Liver (tissue), 9 donors: Measurements from ENCODE around the gene PARL. TPM values are rescaled to one million over a fixed set of nuclear protein-coding genes. Genes with fewer than 3 reads are reported as not detected.

Experiments used
- DNase-seq: peaks from one replicate; pipeline ENCODE4 v3.0.0-alpha.2; 2017; ENCODE audit warnings: low spot score
- H3K27ac ChIP-seq, 2 donors: one replicate each; pipeline ENCODE4 v1.7.0; 2013; ENCODE audit warnings: inconsistent platforms in 2 of 2, low read length in 2 of 2, control low read depth in 1 of 2, low read depth in 1 of 2, mild to moderate bottlenecking in 1 of 2
- H3K27me3 ChIP-seq, 4 donors: one replicate each; pipeline versions ENCODE4 v1.6.1 to v1.7.0; 2013; ENCODE audit warnings: low read length in 3 of 4, inconsistent platforms in 1 of 4, mild to moderate bottlenecking in 1 of 4, moderate library complexity in 1 of 4; ENCODE audit not compliant: control insufficient read depth in 4 of 4, insufficient read depth in 4 of 4
- H3K36me3 ChIP-seq, 4 donors: one replicate each; pipeline versions ENCODE4 v1.6.1 to v1.7.0; 2013; ENCODE audit warnings: low read length in 3 of 4, mild to moderate bottlenecking in 3 of 4, low read depth in 1 of 4, moderate library complexity in 1 of 4; ENCODE audit not compliant: control insufficient read depth in 4 of 4, insufficient read depth in 3 of 4
- H3K4me1 ChIP-seq, 4 donors: one replicate each; pipeline versions ENCODE4 v1.6.1 to v1.7.0; 2013; ENCODE audit warnings: low read length in 3 of 4, mild to moderate bottlenecking in 3 of 4, moderate library complexity in 1 of 4; ENCODE audit not compliant: control insufficient read depth in 4 of 4, insufficient read depth in 4 of 4
- H3K4me3 ChIP-seq, 3 donors: one replicate each; pipeline versions ENCODE4 v1.6.1 to v1.7.0; 2013; ENCODE audit warnings: low read length in 3 of 3, control low read depth in 1 of 3, low read depth in 1 of 3, mild to moderate bottlenecking in 1 of 3
- H3K9ac ChIP-seq, 2 donors: one replicate each; pipeline ENCODE4 v1.7.0; 2013; ENCODE audit warnings: low read length in 2 of 2, mild to moderate bottlenecking in 2 of 2, moderate library complexity in 2 of 2, control low read depth in 1 of 2, low read depth in 1 of 2
- H3K9me3 ChIP-seq, 4 donors: one replicate each; pipeline versions ENCODE4 v1.6.1 to v1.7.0; 2013; ENCODE audit warnings: low read length in 3 of 4; ENCODE audit not compliant: control insufficient read depth in 4 of 4
- EGR1 ChIP-seq, 2 donors: IDR thresholded peaks; 2 replicates each; pipeline ENCODE4 v1.6.1; 2016 to 2018; ENCODE audit warnings: antibody characterized with exemption in 2 of 2, low read depth in 2 of 2
- FOXA1 ChIP-seq: IDR thresholded peaks from 2 replicates; pipeline ENCODE4 v1.6.1; 2016; ENCODE audit warnings: antibody characterized with exemption
- FOXA2 ChIP-seq: IDR thresholded peaks from 2 replicates; pipeline ENCODE4 v1.6.1; 2016; ENCODE audit warnings: antibody characterized with exemption
- HNF4A ChIP-seq, 2 donors: conservative IDR thresholded peaks; 2 replicates each; pipeline ENCODE4 v1.6.1; 2016; ENCODE audit warnings: antibody characterized with exemption in 2 of 2, mild to moderate bottlenecking in 2 of 2
- HNF4G ChIP-seq: IDR thresholded peaks from 2 replicates; pipeline ENCODE4 v1.6.1; 2016; ENCODE audit warnings: antibody characterized with exemption
- JUND ChIP-seq, 2 donors: IDR thresholded peaks; 2 replicates each; pipeline ENCODE4 v1.6.1; 2016; ENCODE audit warnings: antibody characterized with exemption in 2 of 2
- NR2F2 ChIP-seq: IDR thresholded peaks from 2 replicates; pipeline ENCODE4 v1.6.1; 2016; ENCODE audit warnings: antibody characterized with exemption
- RAD21 ChIP-seq, 2 donors: IDR thresholded peaks; 2 replicates each; pipeline ENCODE4 v1.6.1; 2016; ENCODE audit warnings: antibody characterized with exemption in 2 of 2, mild to moderate bottlenecking in 2 of 2
- RXRA ChIP-seq, 2 donors: IDR thresholded peaks; 2 replicates each; pipeline ENCODE4 v1.6.1; 2017 to 2018; ENCODE audit warnings: antibody characterized with exemption in 2 of 2, mild to moderate bottlenecking in 1 of 2
- SP1 ChIP-seq: IDR thresholded peaks from 2 replicates; pipeline ENCODE4 v1.6.1; 2018; ENCODE audit warnings: antibody characterized with exemption, mild to moderate bottlenecking
- TAF1 ChIP-seq: conservative IDR thresholded peaks from 2 replicates; pipeline ENCODE4 v1.6.1; 2016; ENCODE audit warnings: antibody characterized with exemption, mild to moderate bottlenecking
- YY1 ChIP-seq: IDR thresholded peaks from 2 replicates; pipeline ENCODE4 v1.6.1; 2016; ENCODE audit warnings: antibody characterized with exemption, mild to moderate bottlenecking
- WGBS: extraction: QIAGEN DNeasy Blood & Tissue Kit; methylation state at CpG from one replicate; pipeline ENCODE4 v1.1.7; 2013; 5-methylcytosine and 5-hydroxymethylcytosine counted together
- polyA plus RNA-seq, 2 donors: library from polyadenylated mRNA; stranded (reverse) in 1 of 2; unstranded in 1 of 2; fragments of 200-250 nt in 1 of 2; fragments of >200 nt in 1 of 2; fragmentation: Nextera tagmentation in 1 of 2; extraction: Ambion mirVana in 1 of 2; gene quantifications; one replicate each; pipeline versions ENCODE4 v1.2.1 to v1.2.3, GENCODE V29; 2013 to 2015
- total RNA-seq, 2 donors: library from RNA; depleted of rRNA; stranded (reverse); fragments of >200 nt; gene quantifications; one replicate each; pipeline ENCODE4 v1.2.3, GENCODE V29; 2014
- TF ChIP-seq, protein P1 (sequence below): IDR thresholded peaks from 2 replicates; pipeline ENCODE4 v1.6.1; 2016; ENCODE audit warnings: antibody characterized with exemption
- TF ChIP-seq, protein P2 (sequence below): IDR thresholded peaks from 2 replicates; pipeline ENCODE4 v1.6.1; 2016; ENCODE audit warnings: antibody characterized with exemption
- TF ChIP-seq, protein P3 (sequence below): IDR thresholded peaks from 2 replicates; pipeline ENCODE4 v1.6.1; 2016; ENCODE audit warnings: antibody characterized with exemption
- TF ChIP-seq, protein P4 (sequence below): fragments of 150-350 bp; IDR thresholded peaks from 2 replicates; pipeline ENCODE4 v1.5.1; 2017; ENCODE audit warnings: improper control_type of control experiment, low read depth, low read length; ENCODE audit not compliant: missing input control
- donor health status: healthy.
- donor health status: healthy.
- donor health status: healthy.
- donor health status: healthy.
- donor health status: healthy.

Gene PARL
- total and polyA plus RNA-seq, 4 donors: 16.1 to 32.7 (median 22.1) TPM

DNA sequence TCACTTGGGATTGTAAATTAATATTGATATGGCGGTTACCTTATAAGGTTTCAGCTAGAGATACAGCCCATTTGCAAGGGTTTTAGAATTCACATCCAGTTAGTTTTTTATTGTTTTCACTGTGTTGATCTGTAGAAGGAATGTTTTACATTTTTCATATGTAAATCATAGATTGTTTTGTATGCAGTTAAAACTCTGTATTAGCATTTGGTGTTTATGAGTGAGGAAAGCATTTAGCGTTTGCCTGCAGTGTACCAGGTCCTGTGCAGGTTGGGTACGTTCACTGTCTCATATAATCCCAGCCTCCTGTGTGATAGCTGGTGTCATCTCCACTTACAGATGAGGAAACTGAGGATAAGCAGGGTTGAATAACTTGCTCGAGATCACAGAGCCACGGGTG is 83.1 kb downstream of the PARL start:
- no peak overlapping the region for H3K27ac ChIP-seq
- H3K36me3 ChIP-seq: peaks cover 6 to 47% (median 22%) of the 10 kb centered on the region in 4 donors
- H3K27me3 ChIP-seq: no peaks in the 10 kb centered on the region
- H3K9me3 ChIP-seq: no peaks in the 10 kb centered on the region
- H3K9ac ChIP-seq: no peak overlapping the region
- no peaks in the 10 kb centered on the region for H3K4me1 ChIP-seq
- no peak for DNase-seq
- 97% methylated on average over 5 of the region's 5 CpGs for WGBS
- TF ChIP-seq, protein P1, sequence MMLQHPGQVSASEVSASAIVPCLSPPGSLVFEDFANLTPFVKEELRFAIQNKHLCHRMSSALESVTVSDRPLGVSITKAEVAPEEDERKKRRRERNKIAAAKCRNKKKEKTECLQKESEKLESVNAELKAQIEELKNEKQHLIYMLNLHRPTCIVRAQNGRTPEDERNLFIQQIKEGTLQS: no peak
- no peak for TF ChIP-seq FOXA1
- no peak for TF ChIP-seq YY1
- TF ChIP-seq, protein P2, sequence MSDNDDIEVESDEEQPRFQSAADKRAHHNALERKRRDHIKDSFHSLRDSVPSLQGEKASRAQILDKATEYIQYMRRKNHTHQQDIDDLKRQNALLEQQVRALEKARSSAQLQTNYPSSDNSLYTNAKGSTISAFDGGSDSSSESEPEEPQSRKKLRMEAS: no peak
- TF ChIP-seq, protein P3, sequence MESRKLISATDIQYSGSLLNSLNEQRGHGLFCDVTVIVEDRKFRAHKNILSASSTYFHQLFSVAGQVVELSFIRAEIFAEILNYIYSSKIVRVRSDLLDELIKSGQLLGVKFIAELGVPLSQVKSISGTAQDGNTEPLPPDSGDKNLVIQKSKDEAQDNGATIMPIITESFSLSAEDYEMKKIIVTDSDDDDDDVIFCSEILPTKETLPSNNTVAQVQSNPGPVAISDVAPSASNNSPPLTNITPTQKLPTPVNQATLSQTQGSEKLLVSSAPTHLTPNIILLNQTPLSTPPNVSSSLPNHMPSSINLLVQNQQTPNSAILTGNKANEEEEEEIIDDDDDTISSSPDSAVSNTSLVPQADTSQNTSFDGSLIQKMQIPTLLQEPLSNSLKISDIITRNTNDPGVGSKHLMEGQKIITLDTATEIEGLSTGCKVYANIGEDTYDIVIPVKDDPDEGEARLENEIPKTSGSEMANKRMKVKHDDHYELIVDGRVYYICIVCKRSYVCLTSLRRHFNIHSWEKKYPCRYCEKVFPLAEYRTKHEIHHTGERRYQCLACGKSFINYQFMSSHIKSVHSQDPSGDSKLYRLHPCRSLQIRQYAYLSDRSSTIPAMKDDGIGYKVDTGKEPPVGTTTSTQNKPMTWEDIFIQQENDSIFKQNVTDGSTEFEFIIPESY: no peak
- TF ChIP-seq EGR1 (IDR thresholded peaks at IDR 0.05; ENCODE audit: low read depth in 2 of 2): no peak
- no peak for TF ChIP-seq RAD21 (IDR thresholded peaks at IDR 0.05)
- no peak for TF ChIP-seq JUND (IDR thresholded peaks at IDR 0.05)
- TF ChIP-seq RXRA (IDR thresholded peaks at IDR 0.05): no peak
- no peak for TF ChIP-seq FOXA2
- TF ChIP-seq HNF4G: no peak
- TF ChIP-seq HNF4A (conservative IDR thresholded peaks at IDR 0.05): no peak
- TF ChIP-seq TAF1: no peak
- no peak for TF ChIP-seq NR2F2
- TF ChIP-seq, protein P4, sequence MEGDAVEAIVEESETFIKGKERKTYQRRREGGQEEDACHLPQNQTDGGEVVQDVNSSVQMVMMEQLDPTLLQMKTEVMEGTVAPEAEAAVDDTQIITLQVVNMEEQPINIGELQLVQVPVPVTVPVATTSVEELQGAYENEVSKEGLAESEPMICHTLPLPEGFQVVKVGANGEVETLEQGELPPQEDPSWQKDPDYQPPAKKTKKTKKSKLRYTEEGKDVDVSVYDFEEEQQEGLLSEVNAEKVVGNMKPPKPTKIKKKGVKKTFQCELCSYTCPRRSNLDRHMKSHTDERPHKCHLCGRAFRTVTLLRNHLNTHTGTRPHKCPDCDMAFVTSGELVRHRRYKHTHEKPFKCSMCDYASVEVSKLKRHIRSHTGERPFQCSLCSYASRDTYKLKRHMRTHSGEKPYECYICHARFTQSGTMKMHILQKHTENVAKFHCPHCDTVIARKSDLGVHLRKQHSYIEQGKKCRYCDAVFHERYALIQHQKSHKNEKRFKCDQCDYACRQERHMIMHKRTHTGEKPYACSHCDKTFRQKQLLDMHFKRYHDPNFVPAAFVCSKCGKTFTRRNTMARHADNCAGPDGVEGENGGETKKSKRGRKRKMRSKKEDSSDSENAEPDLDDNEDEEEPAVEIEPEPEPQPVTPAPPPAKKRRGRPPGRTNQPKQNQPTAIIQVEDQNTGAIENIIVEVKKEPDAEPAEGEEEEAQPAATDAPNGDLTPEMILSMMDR: no peak
- no peak for TF ChIP-seq SP1
- no peak overlapping the region for H3K4me3 ChIP-seq

DNA sequence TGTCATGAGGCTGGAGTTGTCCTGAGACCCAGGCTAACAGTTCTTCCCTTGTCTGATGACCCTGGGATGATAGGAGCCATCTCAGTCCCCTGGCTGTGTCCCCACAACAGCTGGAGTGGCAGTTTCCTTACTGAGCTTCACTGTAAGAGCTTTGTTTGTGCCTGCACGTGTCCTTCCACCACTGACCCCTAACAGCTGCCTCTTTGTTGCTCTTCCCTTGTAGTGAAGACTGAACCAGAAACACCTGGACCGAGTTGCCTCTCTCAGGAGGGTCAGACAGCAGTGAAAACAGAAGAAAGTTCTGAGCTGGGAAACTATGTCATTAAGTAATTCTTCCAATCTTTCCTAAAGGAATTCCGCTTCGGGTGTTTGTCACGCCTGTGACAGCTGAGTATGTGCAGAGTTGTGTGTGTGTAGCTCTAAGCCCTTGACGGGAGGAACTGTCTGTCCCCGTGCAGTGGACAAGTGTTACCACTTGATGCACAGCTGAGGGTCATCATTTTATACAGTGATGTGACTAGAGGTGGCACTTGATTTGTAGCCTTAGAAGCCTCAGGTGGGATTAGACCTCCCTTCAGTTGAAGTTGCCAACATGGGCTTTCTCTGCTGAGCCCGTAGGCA is 84.3 kb downstream of the PARL start:
- no peak overlapping the region for H3K4me3 ChIP-seq
- no peaks in the 10 kb centered on the region for H3K9me3 ChIP-seq
- no peaks in the 10 kb centered on the region for H3K4me1 ChIP-seq
- no peaks in the 10 kb centered on the region for H3K27me3 ChIP-seq
- WGBS: 95% methylated on average over 8 of the region's 8 CpGs
- H3K9ac ChIP-seq: no peak overlapping the region
- H3K27ac ChIP-seq: no peak overlapping the region
- peaks cover 6 to 46% (median 20%) of the 10 kb centered on the region in 4 donors for H3K36me3 ChIP-seq
- TF ChIP-seq YY1 (no peak), FOXA1 (no peak)
- TF ChIP-seq, protein P4: no peak
- TF ChIP-seq, protein P1: no peak
- TF ChIP-seq, protein P3: no peak
- no peak for DNase-seq
